GOT3 (cell line): ENCODE results near the gene VSNL1.

Experiments used
- DNase-seq: peaks from one replicate; lab custom pipeline; 2025; ENCODE audit warnings: mixed read lengths; lab: John Stamatoyannopoulos, UW

Gene VSNL1

GRCh38 chr2:17644997-17645720 is 104.7 kb downstream of the VSNL1 start:
- no peak for DNase-seq

- no peak for DNase-seq
Observed at GRCh38 chr2:17646081-17646554, 105.6 kb downstream of the VSNL1 start.

GRCh38 chr2:17646838-17647701 is 106.6 kb downstream of the VSNL1 start:
- no peak for DNase-seq

GRCh38 chr2:17648581-17648980 is 108.1 kb downstream of the VSNL1 start:
- no peak for DNase-seq

- no peak for DNase-seq
Observed at GRCh38 chr2:17649026-17649425, 108.5 kb downstream of the VSNL1 start.

- DNase-seq, result no peak
Observed at GRCh38 chr2:17652681-17653394, 112.3 kb downstream of the VSNL1 start.

- DNase-seq, result no peak
Observed at GRCh38 chr2:17657759-17658158, 117.3 kb downstream of the VSNL1 start.

- no peak for DNase-seq
Observed at GRCh38 chr2:17658251-17658843, 117.9 kb downstream of the VSNL1 start.

GRCh38 chr2:17660219-17660618 is 119.7 kb downstream of the VSNL1 start:
- DNase-seq, result no peak

- DNase-seq, result no peak
Observed at GRCh38 chr2:17661460-17661859, 121.0 kb downstream of the VSNL1 start.

GRCh38 chr2:17662723-17663122 is 122.2 kb downstream of the VSNL1 start:
- no peak for DNase-seq

GRCh38 chr2:17664534-17664933 is 124.0 kb downstream of the VSNL1 start:
- no peak for DNase-seq

- DNase-seq, result no peak
Observed at GRCh38 chr2:17667898-17668297, 127.4 kb downstream of the VSNL1 start.

- no peak for DNase-seq
Observed at GRCh38 chr2:17672583-17673317, 132.3 kb downstream of the VSNL1 start.

- DNase-seq, result no peak
Observed at GRCh38 chr2:17674817-17675216, 134.3 kb downstream of the VSNL1 start.

GRCh38 chr2:17680119-17680518 is 139.6 kb downstream of the VSNL1 start:
- DNase-seq, result no peak

GRCh38 chr2:17682098-17682857 is 141.8 kb downstream of the VSNL1 start:
- no peak for DNase-seq

- DNase-seq, result no peak
Observed at GRCh38 chr2:17683981-17684380, 143.5 kb downstream of the VSNL1 start.

GRCh38 chr2:17688600-17688999 is 148.1 kb downstream of the VSNL1 start:
- no peak for DNase-seq

GRCh38 chr2:17689010-17689409 is 148.5 kb downstream of the VSNL1 start:
- no peak for DNase-seq

- no peak for DNase-seq
Observed at GRCh38 chr2:17690776-17691175, 150.3 kb downstream of the VSNL1 start.
